HPDE6-E6E7 (cell line): ENCODE results near the gene FBH1.
"Not testable (repeated sequence)": the region's sequence is repeated elsewhere in the genome, so short reads cannot be mapped to it uniquely, and the experiment has no call there.

Experiments used
- DNase-seq: peaks from one replicate; pipeline ENCODE4 v3.0.0; 2011; ENCODE audit warnings: missing footprints; ENCODE audit errors: extremely low spot score

The FBH1 gene

DNA sequence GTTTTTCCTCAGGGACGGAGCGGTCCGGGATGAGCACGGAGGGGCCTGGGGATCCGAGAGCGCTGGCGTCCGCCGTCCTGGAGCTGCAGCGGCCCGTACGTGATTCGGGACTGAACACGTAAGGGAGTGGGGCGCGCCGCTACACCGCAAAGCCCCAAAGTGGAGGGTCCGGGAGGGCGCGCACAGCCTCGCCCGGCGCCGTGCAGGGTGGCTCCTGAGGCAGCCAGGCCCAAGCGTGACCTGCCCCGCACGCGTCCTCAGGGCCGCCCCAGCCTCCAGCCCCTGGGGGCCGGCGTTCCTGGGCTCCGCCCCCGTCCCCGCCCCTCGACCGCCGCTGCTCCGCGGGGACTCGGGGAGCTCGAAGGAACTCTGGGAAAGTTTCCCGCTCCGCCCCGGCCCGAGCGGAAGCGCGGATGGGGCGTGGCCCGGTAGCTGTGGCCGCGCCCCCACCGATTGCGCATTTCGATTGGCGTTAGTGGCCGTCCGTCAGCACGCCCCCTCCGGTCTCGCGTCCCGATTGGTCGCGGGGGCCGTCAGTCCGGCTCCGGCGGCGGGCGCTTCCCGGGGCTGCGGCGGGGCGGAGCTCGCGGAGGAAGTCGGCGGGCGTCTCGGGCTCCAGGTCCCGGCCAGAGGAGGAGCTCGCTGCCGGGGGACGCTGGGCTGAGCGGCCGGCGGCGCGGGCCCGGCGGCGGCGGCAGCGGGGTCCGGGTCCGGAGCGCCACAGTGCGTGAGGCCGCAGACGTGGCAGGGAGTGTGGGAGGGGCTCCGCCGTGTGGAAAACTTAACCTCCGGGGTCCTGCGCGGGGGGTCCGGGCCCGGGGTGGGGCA, at the start of gene FBH1, which contains the start of gene ANKRD16:
TSS of gene FBH1 (plus strand) at position 620 of the 828 bp plus-strand sequence. CDS start at position 723, 103 bp downstream.
TSS of gene ANKRD16 (minus strand) at position 270 of the 828 bp plus-strand sequence. CDS start 539 bp downstream, outside the sequence.
- DNase-seq = peak; percentile 55

GRCh38 chr10:5840314-5841307, 49.4 kb upstream of the FBH1 start:
- no peak for DNase-seq

DNA sequence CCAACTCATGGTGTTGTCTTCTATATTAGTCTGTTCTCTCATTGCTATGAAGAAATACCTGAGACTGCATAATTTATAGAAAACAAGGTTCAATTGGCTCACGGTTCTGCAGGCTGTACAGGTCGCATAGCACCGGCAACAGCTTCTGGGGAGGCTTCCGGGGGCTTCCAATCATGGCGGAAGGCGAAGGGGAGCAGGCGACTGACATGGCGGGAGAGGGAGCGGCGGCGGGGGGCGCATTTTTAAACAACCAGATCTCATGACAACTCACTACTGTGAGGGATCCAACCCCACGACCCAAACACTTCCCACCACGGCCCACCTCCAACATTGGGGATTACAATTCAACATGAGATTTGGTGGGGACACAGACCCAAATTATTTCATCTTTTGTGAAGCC, 48.1 kb upstream of the FBH1 start:
- no peak for DNase-seq

DNA sequence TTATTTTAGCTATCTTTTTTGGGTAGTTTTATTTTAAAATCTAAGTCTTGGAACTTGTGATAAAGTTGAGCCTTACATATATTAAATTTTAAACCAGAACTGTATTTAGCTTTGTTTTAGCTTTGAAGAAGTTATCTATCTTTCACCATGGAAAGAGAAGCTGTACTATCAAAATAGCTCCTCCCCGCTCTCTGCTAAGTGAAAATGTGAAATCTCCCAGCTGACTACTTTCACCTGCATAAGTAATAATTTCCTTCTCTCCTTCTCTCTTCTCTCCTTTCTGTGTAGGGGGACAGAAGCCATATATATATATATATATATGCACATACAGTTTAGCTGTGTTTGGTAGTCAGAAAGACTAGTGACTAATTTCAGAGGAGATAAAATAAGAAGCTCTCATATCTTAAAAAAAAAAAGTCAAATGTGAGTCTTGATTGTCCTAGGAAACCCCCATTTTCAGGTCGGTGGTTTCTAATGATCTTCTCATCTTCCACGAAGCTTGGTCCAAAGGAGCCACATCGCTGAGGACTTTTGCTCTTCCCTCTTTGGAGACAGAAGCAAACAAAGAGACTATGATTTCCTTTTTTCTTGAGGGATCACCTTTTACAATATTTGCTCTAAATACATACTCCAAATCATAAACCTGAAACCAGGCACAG, 46.2 kb upstream of the FBH1 start:
- no peak for DNase-seq

DNA sequence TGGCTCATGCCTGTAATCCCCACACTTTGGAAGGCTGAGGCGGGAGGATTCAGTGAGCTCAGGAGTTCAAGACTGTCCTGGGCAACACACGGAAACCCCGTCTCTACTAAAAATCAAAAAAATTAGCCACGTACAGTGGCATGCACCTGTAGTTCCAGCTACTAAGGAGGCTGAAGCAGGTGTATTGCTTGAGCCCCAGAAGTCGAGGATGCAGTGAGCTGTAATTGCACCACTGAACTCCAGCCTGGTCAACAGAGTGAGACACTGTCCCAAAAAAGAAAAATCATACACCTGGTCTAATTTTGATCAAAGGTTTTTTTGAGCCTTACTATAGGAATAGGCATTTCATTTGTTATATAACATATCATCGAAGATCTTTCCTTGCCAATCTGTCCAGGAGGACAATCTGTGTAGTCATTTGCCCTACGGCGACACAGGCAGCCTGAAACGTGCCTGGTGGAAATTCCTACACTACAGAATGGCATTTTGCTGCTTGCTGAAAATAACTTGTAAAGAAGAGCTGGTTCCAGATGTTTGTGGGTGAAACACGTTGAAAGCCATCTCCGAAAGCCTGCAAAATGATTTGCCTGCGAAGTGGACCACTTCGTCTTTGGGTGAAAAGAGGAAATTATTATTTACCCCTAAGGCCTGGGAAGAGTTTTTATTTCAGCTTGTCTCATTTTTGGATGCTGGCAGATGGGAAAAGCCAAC, 45.5 kb upstream of the FBH1 start:
- DNase-seq = no peak

- not testable (repeated sequence) for DNase-seq
These were observed 43.4 kb upstream of the FBH1 start for GRCh38 chr10:5846667-5847066.

- no peak for DNase-seq
These were observed 35.9 kb upstream of the FBH1 start for GRCh38 chr10:5854131-5854475.

DNA sequence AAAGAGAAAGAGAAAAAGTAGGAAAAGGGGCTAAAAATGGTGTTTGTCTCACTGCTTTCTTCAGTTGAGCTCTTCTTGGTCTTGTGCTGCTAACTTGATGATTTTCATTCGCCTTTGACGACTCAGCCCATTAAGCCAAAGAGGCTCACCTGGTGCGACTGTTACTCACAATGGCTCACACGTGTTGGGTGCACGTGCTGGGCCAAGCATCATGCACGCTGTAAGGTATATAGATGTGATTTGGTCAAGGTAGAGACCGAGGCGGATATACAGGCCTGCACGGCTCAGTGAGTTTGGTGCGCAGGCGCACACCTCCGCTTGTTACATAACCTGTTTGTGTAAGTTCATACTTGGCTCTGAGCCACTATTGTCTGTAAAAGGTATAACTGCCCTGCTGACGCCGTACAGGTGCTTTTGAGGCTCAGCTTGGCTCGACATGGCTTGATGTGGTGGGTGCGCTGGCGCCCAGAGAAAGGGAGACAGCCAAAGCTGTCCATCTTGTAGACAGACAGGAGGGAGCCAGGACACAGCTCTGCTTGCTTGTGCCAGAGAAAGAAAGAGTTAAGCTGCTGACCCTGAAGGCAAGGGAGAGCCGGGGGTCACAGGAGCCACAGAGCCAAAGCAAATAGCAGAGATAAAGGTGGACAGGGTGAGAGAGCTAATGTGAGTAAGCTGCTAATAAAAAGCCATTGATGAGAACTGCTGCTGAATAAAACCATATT, 33.9 kb upstream of the FBH1 start:
- DNase-seq = no peak

- DNase-seq = no peak
These were observed 33.4 kb upstream of the FBH1 start for GRCh38 chr10:5856701-5857004.

GRCh38 chr10:5858811-5859210, 31.2 kb upstream of the FBH1 start:
- no peak for DNase-seq

- DNase-seq = no peak
These were observed 30.0 kb upstream of the FBH1 start for GRCh38 chr10:5860066-5860465.

- DNase-seq = no peak
These were observed 27.6 kb upstream of the FBH1 start for GRCh38 chr10:5862360-5862961.

DNA sequence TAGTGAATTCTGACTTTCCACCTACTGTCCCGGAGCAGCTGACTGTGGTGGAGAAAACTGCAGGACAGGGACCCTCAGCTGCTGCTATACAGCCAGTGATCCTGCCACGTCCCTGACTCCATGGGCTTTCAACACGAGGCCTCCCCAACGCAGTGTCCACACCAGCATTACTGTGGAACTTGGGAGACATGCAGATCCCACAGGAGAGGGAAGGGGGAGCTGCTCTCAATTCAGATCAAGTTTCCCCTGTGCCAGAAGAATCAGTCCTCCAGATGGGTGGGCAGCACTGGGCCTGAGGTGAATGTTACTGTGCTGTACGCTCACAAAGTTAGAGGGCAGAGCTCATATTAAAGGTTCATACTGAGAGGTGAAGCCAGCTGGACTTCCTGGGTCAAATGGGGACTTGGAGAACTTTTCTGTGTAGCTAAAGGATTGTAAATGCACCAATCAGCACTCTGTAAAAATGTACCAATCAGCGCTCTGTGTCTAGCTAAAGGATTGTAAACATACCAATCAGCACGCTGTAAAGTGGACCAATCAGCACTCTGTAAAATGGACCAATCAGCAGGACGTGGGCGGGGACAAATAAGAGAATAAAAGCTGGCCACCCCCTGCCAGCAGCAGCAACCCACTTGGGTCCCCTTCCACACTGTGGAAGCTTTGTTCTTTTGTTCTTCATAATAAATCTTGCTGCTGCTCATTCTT, 26.9 kb upstream of the FBH1 start:
- not testable (repeated sequence) for DNase-seq

- DNase-seq = not testable (repeated sequence)
These were observed 23.5 kb upstream of the FBH1 start for GRCh38 chr10:5866451-5867081.

DNA sequence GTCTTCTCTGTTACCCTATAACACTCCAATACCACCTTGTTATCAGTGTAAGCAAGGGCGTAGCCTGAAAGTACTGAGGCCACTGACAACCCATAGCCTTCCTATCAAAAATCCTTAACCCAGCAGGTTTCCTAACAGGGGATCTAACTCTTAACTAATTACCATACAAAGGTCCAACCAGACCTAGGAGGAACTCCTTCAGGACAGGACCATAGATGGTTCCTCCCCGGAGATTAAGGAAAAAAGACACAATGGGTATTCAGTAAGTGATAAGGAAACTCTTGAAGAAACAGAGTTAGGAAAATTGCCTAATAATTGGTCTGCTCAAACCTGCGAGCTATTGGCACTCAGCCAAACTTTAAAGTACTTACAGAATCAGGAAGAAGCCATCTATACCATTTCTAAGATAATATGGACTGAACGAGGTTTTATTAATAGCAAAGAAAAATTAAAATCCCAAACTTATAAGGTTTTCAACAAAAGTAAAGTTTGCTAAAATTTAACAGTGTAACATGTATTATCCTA, 22.9 kb upstream of the FBH1 start:
- not testable (repeated sequence) for DNase-seq

DNA sequence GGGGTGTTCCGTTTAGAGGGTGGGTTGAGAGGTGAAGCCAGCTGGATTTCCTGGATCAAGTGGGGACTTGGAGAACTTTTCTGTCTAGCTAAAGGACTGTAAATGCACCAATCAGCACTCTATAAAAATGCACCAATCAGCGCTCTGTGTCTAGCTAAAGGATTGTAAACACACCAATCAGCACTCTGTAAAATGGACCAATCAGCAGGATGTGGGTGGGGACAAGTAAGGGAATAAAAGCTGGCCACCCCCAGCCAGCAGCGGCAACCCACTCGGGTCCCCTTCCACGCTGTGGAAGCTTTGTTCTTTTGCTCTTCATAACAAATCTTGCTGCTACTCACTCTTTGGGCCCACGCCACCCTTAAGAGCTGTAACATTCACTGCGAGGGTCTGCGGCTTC, 21.7 kb upstream of the FBH1 start:
- not testable (repeated sequence) for DNase-seq

DNA sequence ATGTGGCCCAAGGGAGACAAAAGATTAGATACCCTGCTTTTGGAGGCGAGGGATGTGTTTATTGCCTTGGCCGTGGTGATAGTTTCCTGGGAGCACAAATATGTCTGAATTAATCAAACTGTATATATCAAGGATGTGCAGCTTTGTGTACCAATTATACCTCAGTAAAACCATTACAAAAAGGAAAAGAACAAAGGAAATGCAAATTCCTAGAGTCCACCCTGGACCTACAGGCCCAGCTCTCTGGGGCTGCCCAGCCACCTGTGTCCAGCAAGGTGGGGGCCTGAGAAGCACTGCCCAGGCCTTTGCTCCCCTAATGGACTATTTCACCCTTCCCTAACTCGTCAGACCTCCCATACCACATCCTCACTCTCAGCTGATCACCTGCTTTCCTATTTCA, 20.9 kb upstream of the FBH1 start:
- no peak for DNase-seq

GRCh38 chr10:5871596-5871995, 18.4 kb upstream of the FBH1 start:
- no peak for DNase-seq

- DNase-seq = peak; percentile 15
These were observed 16.5 kb upstream of the FBH1 start for GRCh38 chr10:5873515-5873995.
